ENCODE data around the gene RNF112.
"Not testable (repeated sequence)": the region's sequence is repeated elsewhere in the genome, so short reads cannot be mapped to it uniquely, and the experiment has no call there.

Gene RNF112

DNA sequence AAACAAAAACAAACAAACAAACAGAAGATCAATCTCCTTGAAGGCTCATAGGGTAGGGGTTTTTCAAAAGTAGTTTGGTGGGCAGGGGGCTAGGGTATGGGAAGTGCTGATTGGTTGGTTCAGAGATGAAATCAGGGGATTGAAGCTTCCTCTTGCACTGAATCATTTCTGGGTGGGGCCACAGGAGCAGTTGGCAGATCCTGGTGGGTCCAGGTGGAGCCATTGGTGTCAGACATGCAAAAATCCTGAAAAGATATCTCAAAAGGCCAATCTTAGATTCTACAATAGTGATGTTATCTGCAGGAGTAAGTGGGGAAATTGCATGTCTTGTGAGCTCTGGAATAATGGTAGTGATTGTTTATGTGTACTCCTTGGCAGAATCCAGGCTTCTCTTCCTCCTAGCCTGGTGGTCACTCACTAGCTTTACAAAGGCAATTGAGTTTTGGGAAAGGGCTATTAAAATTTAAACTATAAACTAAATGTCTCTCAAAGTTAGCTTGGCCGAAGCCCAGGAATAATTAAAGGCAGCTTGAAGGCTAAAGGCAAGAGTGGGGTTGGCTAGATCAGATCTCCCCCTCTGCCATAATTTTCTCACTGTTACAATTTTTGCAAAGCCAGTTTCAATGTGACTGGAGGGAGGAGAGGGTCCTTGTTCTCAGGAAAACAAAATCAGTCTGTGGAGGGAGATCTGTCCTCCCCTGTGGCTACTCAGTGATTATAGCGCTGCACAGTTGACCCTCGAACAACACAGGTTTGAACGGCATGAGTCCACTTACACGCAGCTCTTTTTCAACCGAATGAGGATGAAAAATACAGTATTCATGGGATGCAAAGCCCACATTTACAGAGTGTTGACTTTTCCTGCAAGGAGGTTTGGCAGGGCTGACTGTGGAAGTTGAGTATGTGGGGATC, 45.2 kb downstream of the RNF112 start:
- no peaks in the 10 kb centered on the region for H3K9me3 ChIP-seq (ENCODE audit: control insufficient read depth in 2 of 2, low read length in 2 of 2)
- H3K27ac ChIP-seq (ENCODE audit: low read length): no peak overlapping the region
- H3K9ac ChIP-seq (ENCODE audit: low read length in 2 of 2): no peak overlapping the region
- H3K4me1 ChIP-seq (ENCODE audit: control insufficient read depth, insufficient read depth, low read length): no peaks in the 10 kb centered on the region
- H3K4me3 ChIP-seq (ENCODE audit: low read length in 2 of 2): no peak overlapping the region
- H3K27me3 ChIP-seq (ENCODE audit: control insufficient read depth in 1 of 2, insufficient read depth in 2 of 2, low read length in 2 of 2): no peaks in the 10 kb centered on the region
- no peaks in the 10 kb centered on the region for H3K36me3 ChIP-seq (ENCODE audit: control insufficient read depth in 2 of 2, insufficient read depth in 2 of 2, low read length in 2 of 2)

DNA sequence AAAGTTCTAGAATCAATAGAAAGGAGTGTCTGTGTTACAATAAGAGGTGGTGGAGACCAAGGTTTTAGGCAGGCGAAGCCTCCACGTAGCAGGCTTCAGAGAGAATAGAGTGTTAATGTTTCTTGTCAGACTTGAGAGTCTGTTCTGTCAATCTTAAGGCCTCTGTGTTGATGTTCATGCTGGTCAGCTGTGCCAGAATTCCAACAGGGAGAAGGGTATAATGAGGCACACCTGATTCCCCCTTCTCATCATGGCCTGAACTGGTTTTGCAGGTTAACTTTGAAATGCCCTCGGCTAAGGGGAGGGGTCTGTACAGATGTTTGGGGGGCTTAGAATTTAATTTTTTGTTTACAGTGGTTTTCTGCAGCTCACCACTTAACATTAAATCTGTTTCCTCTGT, 46.0 kb downstream of the RNF112 start:
- Histone ChIP-seq H3K27me3 (ENCODE audit: control insufficient read depth in 1 of 2, insufficient read depth in 2 of 2, low read length in 2 of 2) (no peaks in the 10 kb centered on the region), H3K9me3 (ENCODE audit: control insufficient read depth in 2 of 2, low read length in 2 of 2) (no peaks in the 10 kb centered on the region), H3K9ac (ENCODE audit: low read length in 2 of 2) (no peak overlapping the region), H3K4me3 (ENCODE audit: low read length in 2 of 2) (no peak overlapping the region), H3K4me1 (ENCODE audit: control insufficient read depth, insufficient read depth, low read length) (no peaks in the 10 kb centered on the region), H3K36me3 (ENCODE audit: control insufficient read depth in 2 of 2, insufficient read depth in 2 of 2, low read length in 2 of 2) (no peaks in the 10 kb centered on the region), H3K27ac (ENCODE audit: low read length) (no peak overlapping the region)

- Histone ChIP-seq H3K27me3 (ENCODE audit: control insufficient read depth in 1 of 2, insufficient read depth in 2 of 2, low read length in 2 of 2) (no peaks in the 10 kb centered on the region), H3K4me3 (ENCODE audit: low read length in 2 of 2) (no peak overlapping the region), H3K9ac (ENCODE audit: low read length in 2 of 2) (no peak overlapping the region), H3K27ac (ENCODE audit: low read length) (no peak overlapping the region), H3K9me3 (ENCODE audit: control insufficient read depth in 2 of 2, low read length in 2 of 2) (no peaks in the 10 kb centered on the region), H3K4me1 (ENCODE audit: control insufficient read depth, insufficient read depth, low read length) (peaks cover 1% of the 10 kb centered on the region), H3K36me3 (ENCODE audit: control insufficient read depth in 2 of 2, insufficient read depth in 2 of 2, low read length in 2 of 2) (no peaks in the 10 kb centered on the region)
Observed at GRCh38 chr17:19457830-19458271, 46.8 kb downstream of the RNF112 start.

DNA sequence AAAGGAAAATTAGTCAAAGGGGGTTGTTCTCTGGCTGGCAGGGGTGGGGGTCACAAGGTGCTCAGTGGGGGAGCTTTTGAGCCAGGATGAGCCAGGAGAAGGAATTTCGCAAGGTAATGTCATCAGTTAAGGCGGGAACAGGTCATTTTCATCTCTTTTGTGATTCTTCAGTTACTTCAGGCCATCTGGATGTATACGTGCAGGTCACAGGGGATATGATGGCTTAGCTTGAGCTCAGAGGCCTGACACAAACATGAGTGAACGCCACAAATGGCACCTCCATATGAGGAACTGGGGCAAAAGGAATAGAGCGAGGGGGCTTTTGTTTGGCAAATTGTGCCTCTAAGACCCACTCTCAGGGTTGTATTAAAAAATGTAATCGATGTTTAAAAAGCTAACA, 47.4 kb downstream of the RNF112 start:
- H3K36me3 ChIP-seq (ENCODE audit: control insufficient read depth in 2 of 2, insufficient read depth in 2 of 2, low read length in 2 of 2); H3K27me3 ChIP-seq (ENCODE audit: control insufficient read depth in 1 of 2, insufficient read depth in 2 of 2, low read length in 2 of 2); H3K9me3 ChIP-seq (ENCODE audit: control insufficient read depth in 2 of 2, low read length in 2 of 2); H3K4me1 ChIP-seq (ENCODE audit: control insufficient read depth, insufficient read depth, low read length); H3K9ac ChIP-seq (ENCODE audit: low read length in 2 of 2); H3K27ac ChIP-seq (ENCODE audit: low read length); H3K4me3 ChIP-seq (ENCODE audit: low read length in 2 of 2): not testable (repeated sequence)

- not testable (repeated sequence) for H3K9me3 ChIP-seq (ENCODE audit: control insufficient read depth in 2 of 2, low read length in 2 of 2); H3K36me3 ChIP-seq (ENCODE audit: control insufficient read depth in 2 of 2, insufficient read depth in 2 of 2, low read length in 2 of 2); H3K4me3 ChIP-seq (ENCODE audit: low read length in 2 of 2); H3K27ac ChIP-seq (ENCODE audit: low read length); H3K27me3 ChIP-seq (ENCODE audit: control insufficient read depth in 1 of 2, insufficient read depth in 2 of 2, low read length in 2 of 2); H3K9ac ChIP-seq (ENCODE audit: low read length in 2 of 2)
- H3K4me1 ChIP-seq (ENCODE audit: control insufficient read depth, insufficient read depth, low read length): peaks cover 14% of the 10 kb centered on the region
Observed at GRCh38 chr17:19459018-19459655, 48.1 kb downstream of the RNF112 start.

- H3K27ac ChIP-seq (ENCODE audit: low read length): no peak overlapping the region
- peaks cover 28% of the 10 kb centered on the region for H3K4me1 ChIP-seq (ENCODE audit: control insufficient read depth, insufficient read depth, low read length)
- H3K9ac ChIP-seq (ENCODE audit: low read length in 2 of 2): no peak overlapping the region
- H3K4me3 ChIP-seq (ENCODE audit: low read length in 2 of 2): no peak overlapping the region
- no peaks in the 10 kb centered on the region for H3K27me3 ChIP-seq (ENCODE audit: control insufficient read depth in 1 of 2, insufficient read depth in 2 of 2, low read length in 2 of 2)
- no peaks in the 10 kb centered on the region for H3K9me3 ChIP-seq (ENCODE audit: control insufficient read depth in 2 of 2, low read length in 2 of 2)
- H3K36me3 ChIP-seq (ENCODE audit: control insufficient read depth in 2 of 2, insufficient read depth in 2 of 2, low read length in 2 of 2): no peaks in the 10 kb centered on the region
Observed at GRCh38 chr17:19460700-19461099, 49.7 kb downstream of the RNF112 start.

- no peak overlapping the region for H3K9ac ChIP-seq (ENCODE audit: low read length in 2 of 2)
- no peak overlapping the region for H3K4me3 ChIP-seq (ENCODE audit: low read length in 2 of 2)
- peaks cover 32% of the 10 kb centered on the region for H3K4me1 ChIP-seq (ENCODE audit: control insufficient read depth, insufficient read depth, low read length)
- no peaks in the 10 kb centered on the region for H3K27me3 ChIP-seq (ENCODE audit: control insufficient read depth in 1 of 2, insufficient read depth in 2 of 2, low read length in 2 of 2)
- no peaks in the 10 kb centered on the region for H3K9me3 ChIP-seq (ENCODE audit: control insufficient read depth in 2 of 2, low read length in 2 of 2)
- H3K27ac ChIP-seq (ENCODE audit: low read length): no peak overlapping the region
- no peaks in the 10 kb centered on the region for H3K36me3 ChIP-seq (ENCODE audit: control insufficient read depth in 2 of 2, insufficient read depth in 2 of 2, low read length in 2 of 2)
Observed at GRCh38 chr17:19461116-19461515, 50.1 kb downstream of the RNF112 start.

GRCh38 chr17:19461681-19462080, 50.6 kb downstream of the RNF112 start:
- Histone ChIP-seq H3K4me3 (ENCODE audit: low read length in 2 of 2) (no peak overlapping the region), H3K27me3 (ENCODE audit: control insufficient read depth in 1 of 2, insufficient read depth in 2 of 2, low read length in 2 of 2) (no peaks in the 10 kb centered on the region), H3K27ac (ENCODE audit: low read length) (no peak overlapping the region), H3K9ac (ENCODE audit: low read length in 2 of 2) (no peak overlapping the region), H3K36me3 (ENCODE audit: control insufficient read depth in 2 of 2, insufficient read depth in 2 of 2, low read length in 2 of 2) (no peaks in the 10 kb centered on the region), H3K9me3 (ENCODE audit: control insufficient read depth in 2 of 2, low read length in 2 of 2) (no peaks in the 10 kb centered on the region), H3K4me1 (ENCODE audit: control insufficient read depth, insufficient read depth, low read length) (peaks cover 32% of the 10 kb centered on the region)

GRCh38 chr17:19462456-19463035, 51.5 kb downstream of the RNF112 start:
- not testable (repeated sequence) for H3K9ac ChIP-seq (ENCODE audit: low read length in 2 of 2); H3K27ac ChIP-seq (ENCODE audit: low read length); H3K27me3 ChIP-seq (ENCODE audit: control insufficient read depth in 1 of 2, insufficient read depth in 2 of 2, low read length in 2 of 2); H3K4me3 ChIP-seq (ENCODE audit: low read length in 2 of 2); H3K9me3 ChIP-seq (ENCODE audit: control insufficient read depth in 2 of 2, low read length in 2 of 2); H3K36me3 ChIP-seq (ENCODE audit: control insufficient read depth in 2 of 2, insufficient read depth in 2 of 2, low read length in 2 of 2)
- peaks cover 32% of the 10 kb centered on the region for H3K4me1 ChIP-seq (ENCODE audit: control insufficient read depth, insufficient read depth, low read length)

DNA sequence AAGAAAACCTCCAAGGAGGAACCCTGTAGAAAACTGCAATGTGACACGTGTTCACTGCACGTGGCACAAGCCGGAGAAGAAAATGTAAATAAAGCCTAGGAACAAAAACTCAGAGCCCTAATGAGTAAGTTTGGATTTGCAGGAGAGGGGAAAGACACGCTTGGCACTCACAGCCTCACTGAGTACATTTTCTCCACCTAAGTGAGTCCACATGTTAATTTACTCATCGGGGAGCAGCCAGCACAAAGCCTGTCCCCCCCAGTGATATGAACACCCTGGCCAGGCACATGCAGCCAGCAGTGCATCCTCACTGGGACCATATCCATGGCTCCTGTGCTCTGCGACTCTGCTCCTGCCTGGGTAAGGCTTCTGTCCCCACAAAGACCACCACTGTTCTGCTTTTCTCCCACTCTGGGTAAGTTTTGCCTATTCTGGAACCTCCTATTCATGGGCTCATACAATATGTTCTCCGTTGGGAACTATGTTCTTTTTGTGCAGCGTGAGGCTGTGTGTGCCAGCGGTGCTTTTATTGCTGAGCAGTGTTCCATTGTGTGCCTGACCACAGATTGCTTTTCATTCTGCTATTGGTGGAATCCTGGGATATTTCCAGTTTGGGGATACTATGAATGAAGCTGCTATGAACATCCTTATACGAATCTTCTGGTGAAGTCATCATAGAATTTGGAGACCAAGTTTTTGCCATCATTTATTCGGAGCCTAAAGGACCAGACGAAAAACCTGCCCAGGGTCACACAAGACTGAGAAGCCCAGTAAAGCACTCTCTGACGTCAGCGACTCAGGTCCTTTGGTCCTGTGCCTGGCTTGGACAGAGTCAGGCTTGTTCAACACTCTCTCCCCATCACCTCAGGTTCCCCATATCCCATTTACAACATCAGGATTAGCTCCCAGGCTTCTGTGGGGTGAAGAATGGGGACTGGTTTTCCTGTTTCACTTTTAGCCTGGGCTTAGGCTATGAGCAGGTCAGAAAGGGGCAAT, 53.3 kb downstream of the RNF112 start:
- Histone ChIP-seq H3K27ac (ENCODE audit: low read length) (peak overlapping the region; percentile 83), H3K9me3 (ENCODE audit: control insufficient read depth in 2 of 2, low read length in 2 of 2) (no peaks in the 10 kb centered on the region), H3K4me1 (ENCODE audit: control insufficient read depth, insufficient read depth, low read length) (peaks cover 32% of the 10 kb centered on the region), H3K27me3 (ENCODE audit: control insufficient read depth in 1 of 2, insufficient read depth in 2 of 2, low read length in 2 of 2) (no peaks in the 10 kb centered on the region), H3K9ac (ENCODE audit: low read length in 2 of 2) (peak overlapping the region in 1 of 2 donors; percentile 51), H3K36me3 (ENCODE audit: control insufficient read depth in 2 of 2, insufficient read depth in 2 of 2, low read length in 2 of 2) (no peaks in the 10 kb centered on the region), H3K4me3 (ENCODE audit: low read length in 2 of 2) (peak overlapping the region; percentile 12 to 60)
